ENCODE measurements around the gene RGS6. TPM values are rescaled to one million over a fixed set of nuclear protein-coding genes. Genes with fewer than 3 reads are reported as not detected.
A peak's percentile ranks its signal among the peaks of the same experiment; 100 is the strongest.

The RGS6 gene
- total RNA-seq, 1 donor from 2014 or later = not detected

DNA sequence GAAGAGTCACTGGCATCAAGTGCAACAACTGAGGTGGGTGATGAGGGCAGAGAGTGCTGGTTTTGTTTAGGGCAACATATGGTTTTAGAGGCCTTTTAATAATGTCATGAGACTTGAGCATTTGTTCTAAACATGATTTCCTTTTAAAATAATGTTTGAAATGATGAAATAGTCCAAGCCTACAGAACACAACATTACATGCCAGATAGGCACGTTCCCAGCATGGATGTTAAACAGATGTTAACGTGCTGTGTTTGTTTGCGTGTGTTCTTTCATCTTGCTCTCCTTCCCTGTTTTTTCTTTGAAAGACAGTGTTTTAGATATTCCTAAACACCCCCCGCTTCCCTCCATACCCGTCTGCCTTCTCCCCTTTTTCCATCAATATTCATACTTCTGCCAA, 82.3 kb downstream of the RGS6 start:
- TF ChIP-seq, protein P1, sequence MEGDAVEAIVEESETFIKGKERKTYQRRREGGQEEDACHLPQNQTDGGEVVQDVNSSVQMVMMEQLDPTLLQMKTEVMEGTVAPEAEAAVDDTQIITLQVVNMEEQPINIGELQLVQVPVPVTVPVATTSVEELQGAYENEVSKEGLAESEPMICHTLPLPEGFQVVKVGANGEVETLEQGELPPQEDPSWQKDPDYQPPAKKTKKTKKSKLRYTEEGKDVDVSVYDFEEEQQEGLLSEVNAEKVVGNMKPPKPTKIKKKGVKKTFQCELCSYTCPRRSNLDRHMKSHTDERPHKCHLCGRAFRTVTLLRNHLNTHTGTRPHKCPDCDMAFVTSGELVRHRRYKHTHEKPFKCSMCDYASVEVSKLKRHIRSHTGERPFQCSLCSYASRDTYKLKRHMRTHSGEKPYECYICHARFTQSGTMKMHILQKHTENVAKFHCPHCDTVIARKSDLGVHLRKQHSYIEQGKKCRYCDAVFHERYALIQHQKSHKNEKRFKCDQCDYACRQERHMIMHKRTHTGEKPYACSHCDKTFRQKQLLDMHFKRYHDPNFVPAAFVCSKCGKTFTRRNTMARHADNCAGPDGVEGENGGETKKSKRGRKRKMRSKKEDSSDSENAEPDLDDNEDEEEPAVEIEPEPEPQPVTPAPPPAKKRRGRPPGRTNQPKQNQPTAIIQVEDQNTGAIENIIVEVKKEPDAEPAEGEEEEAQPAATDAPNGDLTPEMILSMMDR (IDR thresholded peaks at IDR 0.05; ENCODE audit: insufficient read depth, low read length, poor library complexity, severe bottlenecking) = no peak
- H3K27me3 ChIP-seq (ENCODE audit: control insufficient read depth, insufficient read depth, low read length) = no peaks in the 10 kb centered on the region
- no peaks in the 10 kb centered on the region for H3K36me3 ChIP-seq (ENCODE audit: control insufficient read depth, insufficient read depth, low read length)
- no peak overlapping the region for H3K4me3 ChIP-seq (ENCODE audit: low read depth, low read length)
- no peak for DNase-seq (ENCODE audit: low read depth)

DNA sequence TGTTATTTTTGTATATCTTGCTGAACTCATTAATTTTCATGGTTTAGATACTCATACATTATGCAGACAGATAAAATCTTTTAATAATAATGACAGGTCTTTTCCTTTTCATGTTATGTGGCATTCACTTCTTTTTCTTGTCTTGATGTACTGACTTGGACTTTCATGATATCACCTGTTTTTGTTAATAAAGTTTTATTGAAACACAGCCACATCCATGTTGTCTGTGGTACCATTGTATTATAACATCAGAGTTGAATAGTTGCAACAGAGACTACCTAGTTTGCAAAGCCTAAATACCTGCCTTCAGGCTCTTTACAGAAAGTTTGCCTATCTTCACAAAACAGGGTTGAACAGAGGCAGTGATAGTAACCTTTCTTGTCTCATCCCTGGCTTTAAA, 85.1 kb downstream of the RGS6 start:
- TF ChIP-seq, protein P1 (IDR thresholded peaks at IDR 0.05; ENCODE audit: insufficient read depth, low read length, poor library complexity, severe bottlenecking) = no peak
- no peak for DNase-seq (ENCODE audit: low read depth)
- H3K27me3 ChIP-seq (ENCODE audit: control insufficient read depth, insufficient read depth, low read length) = no peaks in the 10 kb centered on the region

DNA sequence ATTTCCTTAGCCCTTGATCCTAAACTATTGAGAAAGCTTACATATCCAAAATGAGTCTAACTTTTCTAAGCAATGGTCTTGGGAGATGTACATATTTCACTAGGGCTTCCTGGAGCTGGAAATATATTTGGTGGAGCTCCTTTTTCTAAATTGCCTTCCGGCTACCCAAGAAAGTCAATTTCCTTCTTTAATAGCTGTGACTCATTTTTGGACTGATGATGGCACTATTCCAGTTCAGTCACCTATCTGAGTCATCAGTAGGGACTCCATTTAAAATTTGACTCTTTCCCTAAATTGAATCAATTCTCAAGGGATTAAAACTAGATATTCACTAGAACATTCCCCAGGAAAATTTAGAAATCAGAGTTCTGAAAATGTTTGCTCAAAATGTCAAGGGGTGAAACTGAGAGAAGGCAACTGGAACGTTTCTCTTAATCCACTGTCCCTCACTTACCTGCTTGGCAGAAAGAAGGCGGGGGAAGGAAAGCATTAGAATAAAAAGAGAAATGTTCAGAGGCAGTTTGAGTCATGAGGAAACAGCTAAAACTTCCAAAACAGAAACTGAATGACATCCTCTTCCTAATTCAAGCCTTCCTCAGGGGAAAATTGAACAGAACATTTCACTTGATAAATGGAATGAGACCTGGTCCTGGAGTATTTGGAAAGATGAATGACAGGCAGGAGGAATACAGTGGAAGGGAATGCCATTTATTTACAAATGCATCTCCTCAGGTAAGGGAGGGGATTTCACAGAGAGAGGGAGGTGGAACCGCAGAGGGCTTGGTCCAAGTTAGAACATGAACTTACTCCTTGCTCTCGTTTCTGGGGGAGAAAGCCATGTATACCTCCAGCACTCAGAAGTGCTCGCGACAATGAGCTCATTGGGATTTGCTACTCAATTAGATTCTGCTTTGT, 91.2 kb downstream of the RGS6 start:
- H3K27me3 ChIP-seq (ENCODE audit: control insufficient read depth, insufficient read depth, low read length) = no peaks in the 10 kb centered on the region
- TF ChIP-seq, protein P1 (IDR thresholded peaks at IDR 0.05; ENCODE audit: insufficient read depth, low read length, poor library complexity, severe bottlenecking) = no peak
- no peak overlapping the region for H3K4me3 ChIP-seq (ENCODE audit: low read depth, low read length)
- H3K36me3 ChIP-seq (ENCODE audit: control insufficient read depth, insufficient read depth, low read length) = no peaks in the 10 kb centered on the region
- peak; percentile 2 for DNase-seq (ENCODE audit: low read depth)

More for the DNA sequence above, 85.1 kb downstream of the RGS6 start:
- Histone ChIP-seq H3K36me3 (ENCODE audit: control insufficient read depth, insufficient read depth, low read length) (no peaks in the 10 kb centered on the region), H3K4me3 (ENCODE audit: low read depth, low read length) (no peak overlapping the region)

DNA sequence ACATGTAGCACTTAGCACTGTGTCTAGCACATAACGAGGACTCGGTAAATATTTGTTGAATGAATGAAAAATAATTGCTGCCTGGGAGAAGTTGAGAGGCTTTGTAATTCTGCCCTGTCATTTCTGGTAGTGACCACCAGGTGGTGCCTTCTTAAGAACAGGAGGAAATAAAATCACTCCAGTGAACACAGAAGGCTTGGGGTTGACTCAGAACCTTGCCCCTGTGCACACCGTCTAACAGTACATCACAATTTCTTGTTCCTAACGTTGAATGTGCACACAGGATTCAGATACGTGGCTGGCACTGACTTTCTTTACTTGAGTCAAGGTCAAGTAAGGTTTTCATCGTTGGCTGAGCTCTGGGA, 91.8 kb downstream of the RGS6 start:
- Histone ChIP-seq H3K4me3 (ENCODE audit: low read depth, low read length) (no peak overlapping the region), H3K27me3 (ENCODE audit: control insufficient read depth, insufficient read depth, low read length) (no peaks in the 10 kb centered on the region), H3K36me3 (ENCODE audit: control insufficient read depth, insufficient read depth, low read length) (no peaks in the 10 kb centered on the region)
- peak; percentile 16 for DNase-seq (ENCODE audit: low read depth)
- TF ChIP-seq, protein P1 (IDR thresholded peaks at IDR 0.05; ENCODE audit: insufficient read depth, low read length, poor library complexity, severe bottlenecking) = peak; percentile 40

DNA sequence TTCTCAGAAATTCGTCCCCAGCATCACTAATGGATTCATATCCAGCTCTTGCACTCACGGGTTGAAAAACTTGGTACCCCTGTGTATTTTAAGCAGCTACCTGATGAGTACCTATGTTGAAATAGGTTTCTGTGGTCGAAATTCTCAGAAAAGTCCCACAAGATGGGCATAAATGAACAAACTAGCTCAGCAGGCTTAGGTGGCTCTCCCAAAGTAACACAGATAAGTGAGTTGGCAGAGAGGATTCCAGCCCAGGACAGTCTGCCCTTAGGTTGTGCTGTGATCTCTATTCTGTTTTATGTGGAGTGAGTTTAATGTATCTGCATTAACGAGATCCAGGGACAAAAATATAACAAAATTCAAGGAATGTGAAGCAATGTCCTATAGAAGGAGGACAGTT, 92.3 kb downstream of the RGS6 start:
- Histone ChIP-seq H3K36me3 (ENCODE audit: control insufficient read depth, insufficient read depth, low read length) (no peaks in the 10 kb centered on the region), H3K4me3 (ENCODE audit: low read depth, low read length) (no peak overlapping the region), H3K27me3 (ENCODE audit: control insufficient read depth, insufficient read depth, low read length) (no peaks in the 10 kb centered on the region)
- TF ChIP-seq, protein P1 (IDR thresholded peaks at IDR 0.05; ENCODE audit: insufficient read depth, low read length, poor library complexity, severe bottlenecking) = no peak
- no peak for DNase-seq (ENCODE audit: low read depth)
